Cardiac muscle cell (in vitro differentiated cells and primary cell): Measurements from ENCODE around the gene TNIP2. TPM values are rescaled to one million over a fixed set of nuclear protein-coding genes. Genes with fewer than 3 reads are reported as not detected.
"Not testable (repeated sequence)": the region's sequence is repeated elsewhere in the genome, so short reads cannot be mapped to it uniquely, and the experiment has no call there.

Source experiments
- DNase-seq, 2 donors: peaks; one replicate each; pipeline versions ENCODE4 v3.0.0 to v3.0.0-alpha.2; 2010 to 2017; ENCODE audit warnings: low read depth in 1 of 2, low spot score in 1 of 2
- H3K27ac ChIP-seq: fragments of 200-600 bp; sonication (generic); 2 replicates; pipeline ENCODE4 v1.5.1; 2016
- H3K27me3 ChIP-seq: fragments of 200-600 bp; sonication (generic); 2 replicates; pipeline ENCODE4 v1.6.0; 2016; ENCODE audit warnings: control low read depth
- H3K36me3 ChIP-seq: fragments of 200-600 bp; sonication (generic); 2 replicates; pipeline ENCODE4 v1.5.1; 2016; ENCODE audit warnings: control low read depth
- H3K4me1 ChIP-seq: fragments of 200-600 bp; sonication (generic); 2 replicates; pipeline ENCODE4 v1.8.1; 2017; ENCODE audit warnings: low read depth, mild to moderate bottlenecking, mixed run types
- H3K4me3 ChIP-seq: fragments of 200-600 bp; sonication (generic); 2 replicates; pipeline ENCODE4 v1.5.1; 2016; ENCODE audit warnings: mild to moderate bottlenecking
- H3K9me3 ChIP-seq: fragments of 200-600 bp; sonication (generic); 2 replicates; pipeline ENCODE4 v1.5.1; 2017; ENCODE audit warnings: low read depth, mild to moderate bottlenecking, control low read depth
- CTCF ChIP-seq: IDR thresholded peaks from 2 replicates; pipeline ENCODE4 v1.5.1; 2012; ENCODE audit warnings: low read depth, mild to moderate bottlenecking, low read length
- polyA plus RNA-seq: library from polyadenylated mRNA; unstranded; fragments of >200 nt; fragmentation: Nextera tagmentation; extraction: Ambion mirVana; gene quantifications from 2 replicates; pipeline ENCODE4 v1.2.1, GENCODE V29; 2016
- total RNA-seq: library from RNA; depleted of rRNA; stranded (reverse); fragments of >200 nt; gene quantifications from 2 replicates; pipeline ENCODE4 v1.2.3, GENCODE V29; 2016

Gene TNIP2
- total and polyA plus RNA-seq, 2 experiments from 2014 or later: 32.7 to 58.5 TPM

- peaks cover 7% of the 10 kb centered on the region for H3K36me3 ChIP-seq
- no peak for TF ChIP-seq CTCF
- H3K27me3 ChIP-seq: no peaks in the 10 kb centered on the region
- H3K9me3 ChIP-seq: no peaks in the 10 kb centered on the region
- no peak overlapping the region for H3K4me3 ChIP-seq
- DNase-seq: no peak
- H3K4me1 ChIP-seq: no peaks in the 10 kb centered on the region
- no peak overlapping the region for H3K27ac ChIP-seq
Measured at GRCh38 chr4:2731907-2732317, 24.2 kb downstream of the TNIP2 start.

GRCh38 chr4:2729533-2729875 is 26.6 kb downstream of the TNIP2 start:
- TF ChIP-seq CTCF: no peak
- Histone ChIP-seq H3K27me3 (no peaks in the 10 kb centered on the region), H3K9me3 (no peaks in the 10 kb centered on the region), H3K4me1 (no peaks in the 10 kb centered on the region), H3K36me3 (peaks cover 7% of the 10 kb centered on the region), H3K27ac (no peak overlapping the region), H3K4me3 (no peak overlapping the region)
- no peak for DNase-seq

GRCh38 chr4:2728806-2729532 is 27.2 kb downstream of the TNIP2 start:
- Histone ChIP-seq H3K9me3 (no peaks in the 10 kb centered on the region), H3K4me3 (no peak overlapping the region), H3K27ac (no peak overlapping the region), H3K4me1 (no peaks in the 10 kb centered on the region), H3K27me3 (no peaks in the 10 kb centered on the region), H3K36me3 (peaks cover 7% of the 10 kb centered on the region)
- no peak for DNase-seq
- TF ChIP-seq CTCF: no peak

- no peak for DNase-seq
Measured at GRCh38 chr4:2728221-2728620, 27.9 kb downstream of the TNIP2 start.

GRCh38 chr4:2726881-2727280 is 29.3 kb downstream of the TNIP2 start:
- H3K4me3 ChIP-seq, H3K4me1 ChIP-seq, H3K27ac ChIP-seq, H3K36me3 ChIP-seq, H3K27me3 ChIP-seq, H3K9me3 ChIP-seq, DNase-seq: not testable (repeated sequence)

More at GRCh38 chr4:2728221-2728620, 27.9 kb downstream of the TNIP2 start:
- H3K36me3 ChIP-seq: peaks cover 7% of the 10 kb centered on the region
- no peak overlapping the region for H3K4me3 ChIP-seq
- TF ChIP-seq CTCF: no peak
- no peaks in the 10 kb centered on the region for H3K27me3 ChIP-seq
- H3K27ac ChIP-seq: no peak overlapping the region
- H3K4me1 ChIP-seq: no peaks in the 10 kb centered on the region
- H3K9me3 ChIP-seq: no peaks in the 10 kb centered on the region

GRCh38 chr4:2725380-2725779 is 30.8 kb downstream of the TNIP2 start:
- Histone ChIP-seq H3K4me1 (no peaks in the 10 kb centered on the region), H3K9me3 (no peaks in the 10 kb centered on the region), H3K4me3 (no peak overlapping the region), H3K27me3 (no peaks in the 10 kb centered on the region), H3K27ac (no peak overlapping the region), H3K36me3 (peaks cover 7% of the 10 kb centered on the region)
- TF ChIP-seq CTCF: no peak
- DNase-seq: no peak
